ENCODE data around the gene PCSK9.

The PCSK9 gene

DNA sequence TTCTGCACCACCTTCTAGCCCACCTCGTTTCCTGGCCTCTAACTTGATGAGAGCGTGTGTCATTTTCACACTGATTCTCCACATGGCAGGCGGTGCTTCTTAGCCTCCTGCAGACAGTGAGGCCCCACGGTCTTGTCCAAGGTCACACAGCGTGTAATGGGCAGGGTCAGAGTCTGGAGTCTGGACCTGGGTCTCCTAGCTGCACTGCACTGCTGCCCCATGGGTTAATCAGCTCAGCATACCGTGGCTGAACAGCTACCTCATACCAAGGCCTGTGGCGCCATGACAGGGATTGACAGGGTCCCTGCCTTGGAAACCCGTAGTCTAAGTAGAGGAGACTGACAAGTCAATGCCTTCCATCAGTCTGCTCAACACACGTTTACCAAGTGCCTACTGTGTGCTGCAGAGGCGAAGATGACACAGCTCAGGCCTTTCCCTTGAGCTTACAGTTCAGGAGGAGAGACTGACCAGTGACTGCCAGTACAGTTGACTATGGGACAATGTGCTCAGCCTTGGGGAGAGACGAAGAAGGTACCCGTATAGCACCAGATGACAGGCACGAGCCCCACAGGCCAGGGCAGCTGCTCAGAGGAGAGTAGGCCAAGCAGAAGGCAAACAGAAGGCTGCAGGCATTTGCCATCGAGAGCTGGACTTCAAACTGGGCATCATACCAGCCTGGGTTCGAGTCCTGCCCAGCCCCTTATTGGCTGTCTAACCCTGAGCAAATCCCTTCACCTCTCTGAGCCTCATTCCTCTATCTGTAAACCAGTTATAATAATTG, 5.5 kb downstream of the PCSK9 start:
- DNase-seq, result no peak

DNA sequence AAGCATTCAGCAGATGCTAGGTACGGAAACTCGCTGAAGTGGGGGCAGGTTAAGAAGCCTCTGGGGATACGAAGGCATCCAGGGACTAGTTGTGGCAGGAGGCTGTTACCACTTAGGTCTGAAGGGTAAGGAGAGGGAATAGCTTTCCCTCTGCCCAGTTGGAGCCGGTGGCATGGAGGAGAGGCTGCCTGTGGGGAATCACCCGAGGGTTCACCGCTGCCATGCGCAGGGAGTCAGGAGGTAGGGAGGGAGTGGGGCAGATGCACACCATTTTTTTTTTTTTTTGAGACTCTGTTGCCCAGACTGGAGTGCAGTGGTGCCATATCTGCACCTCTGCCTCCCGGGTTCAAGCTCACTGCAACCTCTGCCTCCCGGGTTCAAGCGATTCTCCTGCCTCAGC, 6.1 kb downstream of the PCSK9 start:
- DNase-seq, result no peak

DNA sequence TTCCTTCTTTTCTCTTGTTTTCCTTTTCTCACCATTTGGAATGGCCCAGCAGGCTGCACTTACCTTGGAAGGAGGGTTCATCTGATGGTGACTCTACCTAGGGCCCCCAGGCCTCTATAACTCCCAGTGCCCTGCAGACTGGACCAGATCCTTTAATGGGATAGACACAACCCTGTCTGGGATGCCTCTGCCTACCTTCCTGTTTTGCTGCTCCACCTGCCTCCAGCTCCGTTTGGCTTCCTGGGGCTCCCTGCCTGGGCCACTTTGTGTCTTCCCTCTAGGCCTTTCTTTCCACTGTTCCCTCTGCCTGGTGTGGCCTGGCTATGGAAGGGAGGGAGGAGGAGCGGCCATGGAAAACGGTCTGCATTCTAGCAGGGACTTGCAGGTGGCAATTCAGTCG, 7.5 kb downstream of the PCSK9 start:
- DNase-seq, result no peak

DNA sequence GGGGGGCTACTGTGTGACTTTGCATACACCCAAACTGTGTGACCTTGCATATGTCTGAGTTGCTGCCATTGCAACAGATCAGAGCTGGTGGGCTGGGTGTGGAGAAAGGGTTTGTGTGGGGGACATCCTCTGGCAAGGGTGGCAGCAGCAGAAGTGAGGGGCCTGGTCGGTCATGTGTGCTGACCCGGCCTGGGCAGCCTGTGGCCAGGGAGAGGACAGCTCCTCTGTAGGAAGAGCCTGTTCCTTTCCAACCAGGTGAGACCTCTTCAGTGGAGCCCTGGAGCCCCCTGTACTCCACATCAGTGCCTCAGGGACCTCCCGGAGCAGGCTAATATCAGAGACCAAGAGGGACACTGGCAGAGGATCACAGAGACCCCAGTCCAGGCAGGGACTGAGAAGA, 8.3 kb downstream of the PCSK9 start:
- no peak for DNase-seq

DNA sequence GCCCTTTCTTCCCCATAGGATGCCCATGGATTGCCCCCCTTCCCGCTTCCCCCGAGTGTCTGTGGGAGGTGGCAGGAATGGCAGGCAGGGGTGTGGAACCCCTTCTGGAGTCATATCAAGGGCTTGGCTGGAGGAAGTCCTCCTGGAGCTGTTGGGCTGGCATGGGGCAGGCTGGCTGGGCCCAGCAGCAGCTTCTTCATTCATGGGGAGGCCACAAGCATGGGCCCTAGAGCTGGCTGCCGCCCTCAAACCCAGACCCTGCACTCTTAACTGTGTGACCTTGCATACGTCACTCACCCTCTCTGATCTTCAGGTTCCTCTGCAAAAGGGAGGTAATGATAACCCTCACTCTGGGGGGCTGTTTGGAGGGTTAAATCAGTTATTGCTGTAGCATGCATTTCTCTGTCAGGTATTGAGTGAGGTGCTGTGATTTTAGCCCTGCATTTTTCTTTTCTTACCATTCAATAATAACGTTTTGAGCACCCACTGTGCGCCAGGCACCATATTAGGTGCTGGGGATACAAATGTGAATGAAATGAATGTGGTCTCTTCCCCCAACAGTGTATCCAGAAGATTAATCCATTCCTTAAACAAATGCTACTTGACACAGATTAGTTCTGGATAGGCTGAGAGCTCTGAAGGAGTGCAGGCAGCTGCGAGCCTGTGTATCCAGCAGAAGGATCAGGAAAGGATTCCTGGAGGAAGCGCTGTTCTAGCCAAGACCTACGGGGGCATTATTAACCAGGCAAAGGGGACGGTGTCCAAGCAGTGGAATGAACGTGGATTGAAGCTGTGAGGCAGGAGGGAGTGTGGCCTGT, 9.3 kb downstream of the PCSK9 start:
- DNase-seq, result no peak

DNA sequence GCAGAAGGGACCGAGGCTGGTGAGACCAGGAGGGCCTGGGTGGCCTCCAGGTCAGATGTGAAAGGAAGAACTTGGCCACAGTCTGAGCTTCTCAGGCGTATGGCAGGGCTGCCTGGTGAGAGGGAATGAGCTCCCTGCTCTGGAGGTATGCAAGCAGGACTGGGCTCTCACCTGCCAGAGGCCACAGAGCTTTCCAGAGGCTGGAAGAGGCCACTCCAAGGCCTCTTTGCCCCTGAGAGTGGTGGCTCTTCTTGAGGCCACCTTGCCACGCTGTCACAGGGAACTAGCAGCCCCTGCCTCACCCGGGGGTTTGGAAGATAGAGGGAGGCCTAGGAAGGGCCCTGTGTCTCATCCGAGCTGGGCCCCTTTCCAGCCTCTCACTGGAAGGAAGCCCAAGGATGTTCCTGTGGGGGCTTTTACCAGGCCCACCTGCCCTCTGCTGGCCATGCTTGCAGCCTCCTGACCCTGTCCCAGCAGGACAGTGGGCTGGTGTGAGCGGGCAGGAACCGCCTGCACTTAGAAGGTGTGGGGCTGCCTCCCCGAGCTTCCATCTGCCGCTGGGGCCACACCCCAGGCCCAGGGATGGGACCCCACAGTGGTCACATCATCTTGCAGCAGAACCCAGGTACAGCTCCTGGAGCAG, 10.0 kb downstream of the PCSK9 start:
- no peak for DNase-seq

DNA sequence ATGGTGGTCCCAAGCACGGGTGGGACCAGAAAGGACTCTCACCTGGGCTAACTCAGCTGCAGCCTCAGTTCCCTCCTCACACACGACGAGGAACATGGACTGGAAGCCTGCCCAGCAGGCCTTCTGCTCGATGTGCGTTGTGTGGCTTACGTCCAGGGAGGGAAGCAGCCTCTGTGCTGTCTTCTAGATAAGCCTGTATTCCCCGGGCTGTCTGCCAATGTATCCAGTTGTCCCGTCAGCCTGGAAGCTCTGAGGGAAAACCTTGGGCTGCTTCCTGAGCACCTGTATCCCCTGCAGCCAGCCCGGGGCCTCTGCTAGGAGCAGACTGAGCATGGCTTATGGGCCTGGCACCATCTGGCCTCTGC, 10.5 kb downstream of the PCSK9 start:
- DNase-seq, result peak; percentile 38

DNA sequence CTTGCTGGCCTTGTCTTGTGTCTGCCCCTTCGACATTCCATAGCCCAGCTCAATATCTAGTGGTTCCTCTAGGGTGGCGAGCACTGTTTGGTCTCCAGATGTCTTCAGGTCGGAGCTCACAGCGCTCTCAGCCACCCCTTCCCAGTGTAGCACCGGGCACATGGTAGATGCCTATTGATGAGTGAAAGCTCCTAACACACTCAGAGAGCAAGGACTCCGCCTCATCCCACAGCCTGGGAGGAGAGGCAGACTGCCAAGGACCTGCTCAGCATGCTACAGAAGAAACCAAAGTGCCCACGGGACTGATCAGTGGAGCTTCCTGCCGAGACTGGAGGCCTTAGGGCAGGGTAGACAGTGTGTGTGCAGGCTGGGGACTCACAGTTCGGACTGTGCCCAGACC, 10.9 kb downstream of the PCSK9 start:
- peak; percentile 81 for DNase-seq

DNA sequence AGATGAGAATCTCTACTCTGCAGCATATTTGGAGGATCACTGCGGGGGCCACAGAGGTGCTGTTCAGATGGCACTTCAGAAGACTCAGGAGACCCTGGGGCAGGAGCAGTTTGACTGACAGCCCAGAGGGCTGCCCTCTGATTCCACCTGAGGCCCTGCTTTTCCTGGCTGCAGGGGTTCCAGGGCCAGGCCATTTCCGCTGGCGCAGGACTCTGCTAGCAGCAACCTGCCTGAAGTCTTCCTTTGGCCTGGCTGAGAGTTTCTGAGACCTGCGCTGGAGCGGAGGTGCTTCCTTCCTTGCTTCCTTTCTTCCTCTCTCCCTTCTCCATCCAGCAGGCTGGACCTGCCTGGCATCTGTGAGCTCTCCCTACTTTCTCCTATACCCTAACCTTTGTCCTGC, 11.8 kb downstream of the PCSK9 start:
- no peak for DNase-seq

DNA sequence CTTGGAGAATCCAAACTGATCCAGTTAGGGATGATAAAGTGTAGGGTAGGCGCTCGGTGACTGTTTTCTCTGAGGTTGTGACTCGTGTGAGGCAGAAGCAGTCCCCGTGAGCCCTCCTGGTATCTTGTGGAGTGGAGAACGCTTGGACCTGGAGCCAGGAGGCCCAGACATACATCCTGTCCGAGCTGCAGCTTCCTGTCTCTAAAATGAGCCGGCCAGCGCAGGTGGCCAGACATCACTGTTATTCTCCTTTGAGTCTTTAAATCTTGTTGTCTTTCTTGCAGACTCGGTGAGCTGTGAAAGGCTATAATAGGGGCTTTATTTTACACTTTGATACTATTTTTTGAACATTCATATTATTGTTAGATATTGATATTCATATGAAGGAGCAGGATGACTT, 12.3 kb downstream of the PCSK9 start:
- DNase-seq, result no peak

DNA sequence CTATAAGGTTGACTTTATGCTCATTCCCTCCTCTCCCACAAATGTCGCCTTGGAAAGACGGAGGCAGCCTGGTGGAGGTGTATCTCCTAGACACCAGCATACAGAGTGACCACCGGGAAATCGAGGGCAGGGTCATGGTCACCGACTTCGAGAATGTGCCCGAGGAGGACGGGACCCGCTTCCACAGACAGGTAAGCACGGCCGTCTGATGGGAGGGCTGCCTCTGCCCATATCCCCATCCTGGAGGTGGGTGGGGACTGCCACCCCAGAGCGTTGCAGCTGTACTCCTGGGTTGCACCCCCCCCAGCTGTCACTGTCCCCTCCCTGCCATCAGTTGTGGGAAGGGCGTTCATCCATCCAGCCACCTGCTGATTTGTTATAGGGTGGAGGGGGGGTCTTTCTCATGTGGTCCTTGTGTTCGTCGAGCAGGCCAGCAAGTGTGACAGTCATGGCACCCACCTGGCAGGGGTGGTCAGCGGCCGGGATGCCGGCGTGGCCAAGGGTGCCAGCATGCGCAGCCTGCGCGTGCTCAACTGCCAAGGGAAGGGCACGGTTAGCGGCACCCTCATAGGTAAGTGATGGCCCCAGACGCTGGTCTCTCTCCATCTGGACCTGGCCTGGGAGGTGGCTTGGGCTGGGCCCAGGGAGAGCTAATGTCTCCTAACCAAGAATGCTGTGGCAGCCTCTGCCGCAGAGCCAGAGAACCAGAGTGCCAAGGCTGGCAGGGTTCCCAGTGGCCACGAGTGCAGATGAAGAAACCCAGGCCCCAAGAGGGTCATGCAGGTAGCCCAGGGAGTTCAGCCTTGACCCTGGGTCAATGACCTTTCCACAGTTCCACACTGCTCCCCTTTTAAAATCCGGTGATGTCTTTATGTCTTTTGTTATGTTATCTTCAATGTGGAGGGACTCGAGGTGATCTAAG, 13.1 kb downstream of the PCSK9 start:
- no peak for DNase-seq

DNA sequence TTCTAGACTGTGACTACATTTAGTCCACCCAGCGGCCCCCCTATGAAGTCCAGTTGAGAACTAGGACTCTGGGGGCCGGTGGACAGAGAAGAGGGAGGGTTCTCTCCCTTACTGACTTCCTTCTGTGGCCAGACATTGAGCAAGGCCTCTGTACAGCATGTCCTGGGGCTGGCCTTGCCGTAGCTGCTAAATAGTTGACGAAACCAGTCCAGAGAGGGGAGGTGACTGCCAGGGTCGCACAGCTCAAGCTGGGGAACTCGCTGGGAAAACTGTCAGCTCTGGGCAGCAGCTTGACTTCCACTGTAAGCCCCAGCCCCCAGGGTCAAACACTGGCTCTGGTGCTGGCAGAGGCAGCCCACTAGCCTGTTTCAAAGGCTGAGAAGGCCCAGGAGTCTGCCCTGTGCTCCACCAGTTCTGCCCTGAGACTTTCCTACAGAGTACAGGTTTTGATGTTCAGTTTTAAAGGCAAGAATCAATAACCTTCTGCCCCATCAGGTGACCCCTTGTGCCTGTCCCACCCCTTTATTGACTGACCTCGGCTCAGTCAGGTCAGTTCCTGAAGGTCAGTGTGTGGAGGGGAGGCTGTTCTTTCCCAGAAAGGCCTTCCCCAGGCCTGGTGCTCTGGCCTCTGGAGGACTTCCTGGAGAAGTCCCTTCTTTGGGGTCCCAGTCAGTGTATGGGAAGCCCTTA, 14.1 kb downstream of the PCSK9 start:
- DNase-seq, result no peak

DNA sequence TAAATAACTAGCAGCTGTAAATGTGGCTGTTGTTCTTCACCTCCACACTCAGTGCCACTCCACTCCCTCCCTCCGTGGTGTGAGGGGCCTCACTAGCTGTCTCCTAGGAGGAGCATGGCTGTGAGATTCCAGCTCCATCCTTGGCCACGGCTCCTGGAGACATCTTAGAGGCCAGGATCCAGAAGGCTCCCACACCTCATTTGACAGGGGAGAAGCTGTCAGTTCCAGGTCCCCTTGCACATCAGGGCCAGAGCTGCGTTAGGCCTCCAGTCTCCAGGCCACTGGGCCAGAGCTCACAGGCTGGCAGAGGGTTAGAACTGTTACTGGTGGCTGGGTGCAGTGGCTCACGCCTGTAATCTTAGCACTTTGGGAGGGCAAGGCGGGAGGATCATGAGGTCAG, 15.0 kb downstream of the PCSK9 start:
- DNase-seq, result no peak

DNA sequence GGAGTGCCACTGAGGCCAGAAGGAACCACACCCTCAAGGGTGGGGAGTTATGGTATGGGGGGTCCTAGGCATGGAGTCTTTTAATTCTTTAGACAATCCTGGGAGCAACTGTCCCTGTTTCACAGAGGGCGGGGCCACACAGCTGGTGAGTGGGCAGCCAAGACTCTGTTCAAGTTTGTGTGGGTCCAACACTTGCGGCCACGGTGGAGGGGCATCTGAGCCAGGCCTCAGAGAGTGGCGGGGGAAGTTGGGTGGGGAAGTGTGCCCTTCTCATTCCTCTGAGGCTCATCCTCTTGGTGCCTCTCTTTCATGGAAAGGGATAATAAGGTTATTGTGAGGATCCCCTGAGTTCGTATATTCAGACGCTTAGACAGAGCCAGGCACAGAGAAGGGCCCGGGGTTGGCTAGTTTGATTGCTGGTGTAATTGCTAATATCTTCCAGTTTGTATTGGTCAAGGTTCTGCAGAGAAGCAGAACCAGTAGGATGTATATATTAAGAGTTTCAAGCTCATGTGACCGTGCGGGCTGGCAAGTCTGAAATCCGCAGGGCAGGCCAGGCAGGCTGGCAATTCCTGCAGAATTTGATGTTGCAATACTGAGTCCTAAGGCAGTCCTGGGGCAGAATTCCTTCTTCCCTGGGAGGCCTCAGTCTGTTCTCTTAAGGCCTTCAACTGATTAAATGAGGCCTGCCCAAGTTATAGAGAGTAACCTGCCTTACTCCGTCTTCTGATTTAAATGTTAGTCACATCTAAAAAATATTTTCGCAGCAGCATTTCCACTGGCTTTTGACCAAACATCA, 15.9 kb downstream of the PCSK9 start:
- DNase-seq, result no peak

DNA sequence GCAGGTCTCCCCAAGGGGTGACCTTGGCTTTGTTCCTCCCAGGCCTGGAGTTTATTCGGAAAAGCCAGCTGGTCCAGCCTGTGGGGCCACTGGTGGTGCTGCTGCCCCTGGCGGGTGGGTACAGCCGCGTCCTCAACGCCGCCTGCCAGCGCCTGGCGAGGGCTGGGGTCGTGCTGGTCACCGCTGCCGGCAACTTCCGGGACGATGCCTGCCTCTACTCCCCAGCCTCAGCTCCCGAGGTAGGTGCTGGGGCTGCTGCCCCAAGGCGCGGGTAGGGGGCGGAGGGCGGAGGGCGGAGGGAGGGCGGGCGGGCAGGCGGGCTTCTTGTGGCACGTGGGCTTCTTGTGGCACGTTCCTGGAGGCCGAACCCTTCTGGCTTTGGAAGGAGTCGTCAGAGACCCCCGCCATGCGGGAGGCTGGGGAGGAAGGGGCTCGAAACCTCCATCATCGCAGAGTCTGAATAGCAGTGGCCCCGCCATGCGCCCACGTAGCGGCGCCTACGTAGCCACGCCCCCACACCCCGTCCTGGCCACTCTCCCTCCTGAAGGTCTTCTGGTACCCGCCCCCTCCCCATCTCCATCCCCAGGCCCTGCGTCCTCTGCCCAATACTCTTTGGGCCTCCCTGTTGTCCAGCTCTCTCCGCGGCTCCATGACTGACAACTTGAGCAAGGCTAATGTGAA, 16.7 kb downstream of the PCSK9 start:
- no peak for DNase-seq

DNA sequence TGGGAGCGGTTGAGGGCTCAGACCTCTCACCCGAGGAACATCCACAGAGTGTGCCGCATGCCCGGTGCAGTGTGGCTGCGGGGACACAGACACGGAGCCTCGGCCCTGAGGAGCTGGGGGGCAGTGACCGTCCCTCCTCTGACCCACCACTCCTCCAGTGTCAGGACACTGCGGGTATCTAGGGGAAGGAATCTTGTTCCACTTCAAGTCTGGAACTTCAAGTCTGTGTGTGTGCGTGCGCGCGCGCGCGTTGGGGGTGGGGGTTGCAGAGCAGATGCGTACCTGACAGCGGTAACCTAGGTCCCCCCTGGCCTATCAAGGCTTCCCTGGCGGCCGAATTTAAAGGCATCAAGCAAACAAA, 17.3 kb downstream of the PCSK9 start:
- no peak for DNase-seq

DNA sequence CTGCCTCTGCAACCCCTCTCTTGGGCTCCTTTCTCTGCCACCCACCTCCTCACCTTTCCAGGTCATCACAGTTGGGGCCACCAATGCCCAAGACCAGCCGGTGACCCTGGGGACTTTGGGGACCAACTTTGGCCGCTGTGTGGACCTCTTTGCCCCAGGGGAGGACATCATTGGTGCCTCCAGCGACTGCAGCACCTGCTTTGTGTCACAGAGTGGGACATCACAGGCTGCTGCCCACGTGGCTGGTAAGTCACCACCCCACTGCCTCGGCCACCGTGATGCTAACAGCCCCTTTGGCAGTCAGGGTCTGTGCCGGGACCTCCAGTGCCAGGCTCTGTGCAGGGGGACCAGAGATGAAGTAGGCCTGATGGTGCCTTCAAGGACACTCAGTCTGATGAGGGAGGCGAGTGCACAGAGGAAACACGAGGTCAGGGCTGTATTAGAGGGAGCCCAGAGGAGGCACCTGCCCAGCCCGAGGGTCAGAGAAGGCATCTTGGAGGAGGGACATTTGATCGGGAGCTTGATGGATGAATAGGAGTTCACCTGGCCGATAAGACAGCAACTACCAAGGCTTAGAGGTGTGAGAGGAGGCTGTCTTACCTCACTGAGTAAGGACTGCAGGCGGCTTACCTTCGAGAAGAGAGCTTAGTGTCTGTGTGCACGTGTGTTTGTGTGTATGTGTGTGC, 18.1 kb downstream of the PCSK9 start:
- DNase-seq, result no peak

DNA sequence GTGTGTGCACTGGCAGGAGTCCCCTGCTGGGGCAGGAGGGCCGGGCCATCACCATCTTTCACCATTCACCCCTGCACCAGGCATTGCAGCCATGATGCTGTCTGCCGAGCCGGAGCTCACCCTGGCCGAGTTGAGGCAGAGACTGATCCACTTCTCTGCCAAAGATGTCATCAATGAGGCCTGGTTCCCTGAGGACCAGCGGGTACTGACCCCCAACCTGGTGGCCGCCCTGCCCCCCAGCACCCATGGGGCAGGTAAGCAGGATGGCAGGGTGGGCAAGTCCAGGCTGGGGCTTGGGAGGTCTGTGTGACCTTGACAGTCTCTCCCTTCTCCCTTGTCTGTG, 18.6 kb downstream of the PCSK9 start:
- DNase-seq, result no peak

DNA sequence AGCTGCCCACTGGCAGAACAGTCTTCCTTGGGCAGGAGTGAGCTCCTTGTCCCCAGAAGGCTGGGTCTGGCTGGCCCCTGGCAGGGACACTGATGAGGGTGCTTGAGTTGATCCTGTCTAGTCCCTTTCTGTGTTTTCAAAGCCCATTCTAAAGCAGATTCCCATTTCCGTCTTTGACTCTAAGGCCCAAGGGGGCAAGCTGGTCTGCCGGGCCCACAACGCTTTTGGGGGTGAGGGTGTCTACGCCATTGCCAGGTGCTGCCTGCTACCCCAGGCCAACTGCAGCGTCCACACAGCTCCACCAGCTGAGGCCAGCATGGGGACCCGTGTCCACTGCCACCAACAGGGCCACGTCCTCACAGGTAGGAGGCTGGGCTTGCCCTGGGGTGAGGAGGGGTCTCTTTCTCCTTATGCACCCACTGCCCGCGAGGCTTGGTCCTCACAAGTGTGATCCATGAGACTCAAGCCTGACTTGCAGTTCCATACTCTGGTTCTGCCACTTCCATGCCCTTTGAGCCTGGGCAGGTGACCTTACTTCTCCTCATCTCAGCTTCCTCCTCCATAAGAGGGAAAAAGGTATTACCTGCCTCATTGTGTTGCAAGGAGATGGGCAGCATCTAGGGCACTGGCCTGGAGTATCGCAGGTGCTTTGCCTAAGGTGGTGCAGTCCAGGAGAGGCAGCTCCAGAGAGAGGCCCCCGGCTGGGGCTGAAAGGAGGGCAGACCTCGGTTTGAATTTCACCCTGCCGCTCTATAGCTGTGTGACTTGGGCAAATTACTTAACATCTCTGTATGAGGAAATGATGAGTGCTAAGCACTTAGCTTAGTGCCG, 20.2 kb downstream of the PCSK9 start:
- DNase-seq, result no peak

All from fibroblast of skin of scalp (primary cell).